ENCODE results near the gene HIF3A. TPM values are rescaled to one million over a fixed set of nuclear protein-coding genes. Genes with fewer than 3 reads are reported as not detected.

The HIF3A gene
- total RNA-seq, 4 donors from 2014 or later, result 21.5 to 212 (median 103) TPM

DNA sequence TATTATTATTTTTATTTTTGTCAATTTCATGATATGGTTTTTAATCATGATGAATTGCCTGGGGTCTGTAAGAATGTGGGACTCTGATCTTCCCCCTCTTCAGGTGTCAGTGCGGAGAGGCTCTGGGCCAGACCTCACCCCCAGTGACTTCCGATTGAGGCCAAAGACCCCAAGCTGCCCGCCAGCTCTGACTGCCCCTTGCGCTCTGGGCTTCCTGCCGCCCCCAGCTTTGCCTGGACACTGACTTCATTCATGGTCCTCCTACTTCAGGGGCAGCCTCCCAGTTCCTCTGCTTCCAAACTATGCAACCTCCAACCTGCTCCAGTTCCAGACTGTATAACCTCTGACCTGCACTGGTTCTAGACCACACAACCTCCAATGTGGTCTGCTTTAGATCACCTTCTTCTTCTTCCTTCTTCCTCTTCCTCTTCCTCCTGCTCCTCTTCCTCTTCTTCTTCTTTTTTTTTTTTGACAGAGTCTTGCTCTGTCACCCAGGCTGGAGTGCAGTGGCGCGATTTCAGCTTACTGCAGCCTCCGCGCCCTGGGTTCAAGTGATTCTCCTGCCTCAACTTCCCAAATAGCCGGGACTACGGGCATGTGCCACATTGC is 43.3 kb downstream of the HIF3A start:
- Histone ChIP-seq H3K27ac (no peak overlapping the region), H3K27me3 (no peaks in the 10 kb centered on the region), H3K4me3 (no peak overlapping the region), H3K4me1 (no peaks in the 10 kb centered on the region), H3K9me3 (no peaks in the 10 kb centered on the region), H3K36me3 (no peaks in the 10 kb centered on the region)
- intact Hi-C loops (cut with DNase I; ENCODE audit: low total_unique reads), result no loop called here
- TF ChIP-seq, protein P1, sequence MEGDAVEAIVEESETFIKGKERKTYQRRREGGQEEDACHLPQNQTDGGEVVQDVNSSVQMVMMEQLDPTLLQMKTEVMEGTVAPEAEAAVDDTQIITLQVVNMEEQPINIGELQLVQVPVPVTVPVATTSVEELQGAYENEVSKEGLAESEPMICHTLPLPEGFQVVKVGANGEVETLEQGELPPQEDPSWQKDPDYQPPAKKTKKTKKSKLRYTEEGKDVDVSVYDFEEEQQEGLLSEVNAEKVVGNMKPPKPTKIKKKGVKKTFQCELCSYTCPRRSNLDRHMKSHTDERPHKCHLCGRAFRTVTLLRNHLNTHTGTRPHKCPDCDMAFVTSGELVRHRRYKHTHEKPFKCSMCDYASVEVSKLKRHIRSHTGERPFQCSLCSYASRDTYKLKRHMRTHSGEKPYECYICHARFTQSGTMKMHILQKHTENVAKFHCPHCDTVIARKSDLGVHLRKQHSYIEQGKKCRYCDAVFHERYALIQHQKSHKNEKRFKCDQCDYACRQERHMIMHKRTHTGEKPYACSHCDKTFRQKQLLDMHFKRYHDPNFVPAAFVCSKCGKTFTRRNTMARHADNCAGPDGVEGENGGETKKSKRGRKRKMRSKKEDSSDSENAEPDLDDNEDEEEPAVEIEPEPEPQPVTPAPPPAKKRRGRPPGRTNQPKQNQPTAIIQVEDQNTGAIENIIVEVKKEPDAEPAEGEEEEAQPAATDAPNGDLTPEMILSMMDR (IDR thresholded peaks at IDR 0.05), result no peak
- no peak for TF ChIP-seq POLR2A (IDR thresholded peaks at IDR 0.05)
- DNase-seq, result no peak

DNA sequence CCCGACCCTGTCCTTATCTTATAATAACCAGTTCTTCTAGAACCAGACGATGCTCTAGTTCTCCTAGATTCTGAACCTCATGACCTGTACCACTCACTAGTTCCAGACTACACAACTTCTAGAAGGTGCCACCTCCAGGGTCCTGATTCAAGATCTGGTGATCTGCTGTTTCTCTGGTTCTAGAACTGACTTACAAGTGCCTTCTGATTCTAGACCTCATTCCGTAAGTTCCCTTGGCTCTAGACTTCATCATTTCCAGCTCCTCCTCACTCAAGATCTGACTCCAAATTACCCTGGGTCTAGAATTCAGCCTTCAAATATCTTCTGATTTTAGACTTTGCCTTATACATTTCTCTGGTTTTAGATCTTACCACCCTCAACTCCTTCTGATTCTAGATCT is 45.1 kb downstream of the HIF3A start:
- H3K4me3 ChIP-seq, result no peak overlapping the region
- DNase-seq, result no peak
- H3K4me1 ChIP-seq, result no peaks in the 10 kb centered on the region
- intact Hi-C loops (cut with DNase I; ENCODE audit: low total_unique reads), result no loop called here
- no peak for TF ChIP-seq POLR2A (IDR thresholded peaks at IDR 0.05)
- TF ChIP-seq, protein P1 (IDR thresholded peaks at IDR 0.05), result no peak
- no peaks in the 10 kb centered on the region for H3K27me3 ChIP-seq
- no peak overlapping the region for H3K27ac ChIP-seq
- H3K36me3 ChIP-seq, result no peaks in the 10 kb centered on the region
- no peaks in the 10 kb centered on the region for H3K9me3 ChIP-seq

DNA sequence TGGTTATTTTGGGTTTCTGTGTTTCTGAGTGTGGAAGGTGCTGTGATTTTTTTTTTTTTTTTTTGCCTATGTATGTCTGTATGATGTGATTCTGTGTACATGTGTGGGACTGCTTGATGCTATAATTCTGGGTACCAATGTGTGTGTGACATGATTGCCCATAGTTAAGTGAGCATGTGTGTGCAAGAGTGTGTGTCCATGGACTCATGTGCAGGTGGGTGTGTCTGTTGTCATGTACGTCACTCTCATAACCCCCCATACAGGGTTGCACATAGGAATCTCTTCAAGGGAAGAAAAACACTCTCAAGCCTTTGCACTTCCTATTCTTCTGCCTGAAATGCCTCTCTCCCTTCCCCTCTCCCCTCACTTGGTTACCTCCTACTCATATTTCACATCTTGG is 47.5 kb downstream of the HIF3A start:
- intact Hi-C loops (cut with DNase I; ENCODE audit: low total_unique reads), result no loop called here
- Histone ChIP-seq H3K36me3 (no peaks in the 10 kb centered on the region), H3K9me3 (no peaks in the 10 kb centered on the region), H3K27ac (no peak overlapping the region), H3K4me1 (peaks cover 0 to 16% of the 10 kb centered on the region in 2 donors), H3K4me3 (no peak overlapping the region), H3K27me3 (no peaks in the 10 kb centered on the region)
- no peak for DNase-seq
- TF ChIP-seq, protein P1 (IDR thresholded peaks at IDR 0.05), result no peak
- TF ChIP-seq POLR2A (IDR thresholded peaks at IDR 0.05), result no peak

DNA sequence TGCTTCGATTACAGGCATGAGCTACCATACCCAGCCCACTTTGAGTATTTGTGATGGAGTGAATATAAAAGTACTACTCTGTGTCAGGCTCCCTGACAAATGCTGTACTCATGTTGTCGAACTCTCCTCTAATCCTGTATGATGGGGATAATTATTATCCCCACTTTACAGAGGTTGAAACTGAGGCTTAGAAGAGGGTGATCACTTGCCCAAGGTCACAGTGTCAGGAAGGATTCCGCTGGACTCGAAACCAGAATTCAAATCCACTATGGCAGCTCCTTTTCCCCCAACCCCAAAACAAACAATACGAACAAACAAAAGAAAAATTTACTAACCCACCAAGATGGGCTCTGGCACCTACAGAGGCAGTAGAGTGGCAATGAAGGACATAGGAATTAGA is 48.3 kb downstream of the HIF3A start:
- Histone ChIP-seq H3K36me3 (no peaks in the 10 kb centered on the region), H3K27ac (no peak overlapping the region), H3K4me1 (peaks cover 0 to 23% of the 10 kb centered on the region in 2 donors), H3K27me3 (no peaks in the 10 kb centered on the region), H3K4me3 (no peak overlapping the region), H3K9me3 (no peaks in the 10 kb centered on the region)
- intact Hi-C loops (cut with DNase I; ENCODE audit: low total_unique reads), result no loop called here
- no peak for DNase-seq
- TF ChIP-seq, protein P1 (IDR thresholded peaks at IDR 0.05), result no peak
- no peak for TF ChIP-seq POLR2A (IDR thresholded peaks at IDR 0.05)

DNA sequence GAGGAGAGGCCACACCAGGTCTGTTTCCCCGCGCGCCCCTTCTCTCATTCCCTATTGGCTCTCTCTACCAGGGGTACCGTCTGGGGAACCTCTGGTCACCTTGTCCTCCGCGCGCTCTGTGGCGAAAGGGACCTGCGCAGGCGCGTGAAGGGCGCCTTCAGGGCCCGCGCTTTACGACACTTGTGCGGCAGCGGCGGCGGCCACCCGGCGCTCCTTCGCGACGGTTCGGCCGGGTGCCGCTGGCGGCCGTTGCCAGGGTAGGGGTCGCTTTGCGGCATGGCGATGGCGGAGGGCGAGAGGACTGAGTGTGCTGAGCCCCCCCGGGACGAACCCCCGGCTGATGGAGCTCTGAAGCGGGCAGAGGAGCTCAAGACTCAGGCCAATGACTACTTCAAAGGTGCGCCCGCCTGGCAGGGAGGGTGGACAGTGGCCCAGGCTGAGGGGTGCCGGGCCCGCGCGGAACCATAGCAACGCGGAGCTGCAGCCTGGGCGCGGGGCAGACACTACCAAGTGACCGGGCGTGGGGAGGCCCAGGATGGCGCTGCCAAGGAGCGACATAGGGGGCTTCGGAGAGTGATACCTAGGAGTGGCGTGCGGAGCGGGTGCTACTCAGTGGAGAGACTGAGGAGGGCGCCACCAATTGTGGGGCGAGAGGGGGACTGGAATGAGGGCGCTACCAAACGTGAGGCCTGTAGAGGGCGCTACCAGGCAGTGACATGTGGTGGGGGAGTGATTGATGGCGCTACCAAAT is 50.2 kb downstream of the HIF3A start, which contains the start of gene PPP5C:
Gene PPP5C (plus strand): TSS at position 267 of the 751 bp plus-strand sequence. CDS start 10 bp downstream, at position 277.
- peaks cover 0 to 41% of the 10 kb centered on the region in 2 donors for H3K4me1 ChIP-seq
- intact Hi-C loops (cut with DNase I; ENCODE audit: low total_unique reads), result no loop called here

More for the DNA sequence above, 50.2 kb downstream of the HIF3A start, which contains the start of gene PPP5C:
- peak within 1 kb of the TSS; percentile 66 to 75 for H3K27ac ChIP-seq
- DNase-seq, result peak; percentile 87 to 92
- TF ChIP-seq, protein P1 (IDR thresholded peaks at IDR 0.05), result peak; percentile 28 to 60 (median 56)
- peak; percentile 35 to 79 for TF ChIP-seq POLR2A (IDR thresholded peaks at IDR 0.05)
- peak within 1 kb of the TSS; percentile 75 to 83 for H3K4me3 ChIP-seq
- no peaks in the 10 kb centered on the region for H3K27me3 ChIP-seq
- H3K9me3 ChIP-seq, result no peaks in the 10 kb centered on the region
- no peaks in the 10 kb centered on the region for H3K36me3 ChIP-seq
